OCI-LY3 (cell line): ENCODE results near the gene SYT11.

ENCODE experiments used
- CTCF ChIP-seq: fragments of 200-600, 300-600 bp; sonication (generic); IDR thresholded peaks from 2 replicates; pipeline ENCODE4 v1.5.1; 2014; ENCODE audit warnings: antibody characterized with exemption, low read length, low read depth
- EZH2phosphoT487 ChIP-seq: fragments of 200-600 bp; shearing (Covaris generic); IDR thresholded peaks from 2 replicates; pipeline ENCODE4 v1.6.1; 2018; ENCODE audit warnings: antibody characterized with exemption, mixed run types, low read depth

- TF ChIP-seq CTCF (no peak), EZH2phosphoT487 (no peak)
Observed at GRCh38 chr1:155929057-155929456, 69.7 kb downstream of the SYT11 start.
